Measurements from ENCODE around the gene SPOCK1. TPM values are rescaled to one million over a fixed set of nuclear protein-coding genes. Genes with fewer than 3 reads are reported as not detected.

The SPOCK1 gene
- total and polyA plus RNA-seq, 2 experiments from 2014 or later = 8.2 to 10.5 TPM

DNA sequence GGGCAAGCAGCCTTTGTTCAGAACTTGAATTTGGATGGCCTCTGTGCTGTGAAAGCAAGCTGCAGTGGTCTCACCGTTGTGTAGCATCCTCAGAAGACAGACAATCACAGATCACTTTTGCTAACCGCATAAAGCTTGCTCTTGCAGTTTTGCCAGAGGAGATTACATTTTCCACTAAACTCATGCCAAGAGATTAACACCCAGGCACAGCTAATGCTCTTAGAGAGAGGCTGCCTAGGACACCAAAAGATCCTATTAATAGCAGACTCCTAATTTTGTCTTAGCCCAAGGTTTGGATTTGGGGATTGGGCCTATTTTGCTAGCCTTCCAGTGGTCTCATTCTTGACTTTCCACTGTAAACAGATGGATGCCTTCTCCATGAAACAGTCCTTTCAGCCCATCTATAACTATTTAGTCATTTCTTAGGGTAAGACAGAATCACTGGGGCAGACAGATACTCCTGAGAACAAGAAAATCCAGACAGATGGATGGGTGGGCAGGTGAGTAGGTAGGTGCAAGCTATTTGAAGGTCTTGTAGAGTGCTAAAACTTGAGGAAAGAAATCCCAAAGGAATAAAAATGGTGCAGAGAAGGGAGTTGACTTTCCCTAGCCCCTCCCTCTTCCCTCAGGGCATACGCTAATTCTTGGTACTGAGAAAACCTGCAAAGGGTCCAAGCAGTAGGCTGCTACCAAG is 506.2 kb downstream of the SPOCK1 start:
- no peak for DNase-seq (ENCODE audit: low spot score)
- no peak overlapping the region for H3K27ac Mint-ChIP-seq
- H3K4me3 Mint-ChIP-seq = no peak overlapping the region

DNA sequence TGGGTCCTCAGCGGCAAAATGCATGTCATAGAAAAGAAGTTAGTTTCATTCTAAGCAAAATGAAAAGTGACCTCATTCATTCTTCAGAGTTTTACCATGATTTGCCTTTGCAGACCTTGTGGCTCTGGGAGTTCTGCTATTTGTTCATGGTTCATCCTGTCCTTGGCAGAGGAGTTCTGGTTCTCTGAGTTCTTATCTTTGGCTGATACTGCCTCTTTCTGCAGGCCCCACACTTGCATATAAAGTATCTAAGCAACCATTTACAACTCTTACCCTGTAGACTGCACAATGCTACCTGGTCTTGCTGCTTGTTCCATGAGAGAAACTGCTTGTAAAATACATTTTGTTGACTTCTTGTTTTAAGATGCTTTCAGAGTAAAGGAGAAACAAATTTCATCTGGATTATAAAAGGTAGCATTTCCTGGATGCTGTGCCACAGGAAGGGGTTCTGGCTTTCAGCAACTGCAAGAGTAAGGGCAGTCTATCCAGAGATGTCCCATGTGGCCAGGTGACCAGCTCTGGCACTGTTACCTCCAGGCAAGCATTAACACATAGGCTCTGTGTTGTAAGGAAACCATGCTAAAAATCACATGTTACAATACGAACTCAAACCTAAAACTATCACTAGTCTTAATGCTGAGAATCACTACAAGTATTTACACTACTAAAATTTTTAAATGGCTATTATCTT is 513.2 kb downstream of the SPOCK1 start:
- peaks cover 12% of the 10 kb centered on the region for H3K4me1 Mint-ChIP-seq
- no peak overlapping the region for H3K27ac Mint-ChIP-seq
- Histone ChIP-seq H3K4me2 (no peak overlapping the region), H2AFZ (no peak overlapping the region), H3F3A (replicated peaks; ENCODE audit: low read depth) (no peaks in the 10 kb centered on the region), H3K27ac (ENCODE audit: low read depth) (no peak overlapping the region), H4K20me1 (replicated peaks; ENCODE audit: insufficient read depth) (no peaks in the 10 kb centered on the region), H3K36me3 (ENCODE audit: insufficient read depth) (no peaks in the 10 kb centered on the region), H3K9me2 (ENCODE audit: insufficient read depth) (no peaks in the 10 kb centered on the region), H3K27me3 (ENCODE audit: insufficient read depth) (no peaks in the 10 kb centered on the region), H3K4me3 (no peak overlapping the region), H3K4me1 (ENCODE audit: insufficient read depth) (no peaks in the 10 kb centered on the region), H3K79me2 (replicated peaks; ENCODE audit: insufficient read depth) (no peaks in the 10 kb centered on the region)
- ATAC-seq (no peak), DNase-seq (ENCODE audit: low spot score) (no peak)
- H3K27me3 Mint-ChIP-seq (ENCODE audit: insufficient read depth, low read depth, poor library complexity) = no peaks in the 10 kb centered on the region
- H3K36me3 Mint-ChIP-seq (ENCODE audit: low read depth) = no peaks in the 10 kb centered on the region
- no peak overlapping the region for H3K4me3 Mint-ChIP-seq
- no peaks in the 10 kb centered on the region for H3K9me3 Mint-ChIP-seq
- TF ChIP-seq STAT1 (IDR thresholded peaks at IDR 0.05; ENCODE audit: unreplicated experiment) = no peak
- TF ChIP-seq POLR2AphosphoS5 (IDR thresholded peaks at IDR 0.05; ENCODE audit: low read depth) = no peak
- no peak for TF ChIP-seq EZH2 (IDR thresholded peaks at IDR 0.05; ENCODE audit: low read depth, unreplicated experiment)
- no peak for TF ChIP-seq EZH2phosphoT487 (IDR thresholded peaks at IDR 0.05; ENCODE audit: unreplicated experiment)
- TF ChIP-seq NANOG (IDR thresholded peaks at IDR 0.05; ENCODE audit: borderline replicate concordance) = no peak
- no peak for TF ChIP-seq ZNF114 (CRISPR knock-in tag; IDR thresholded peaks at IDR 0.05)
- TF ChIP-seq, protein P1, sequence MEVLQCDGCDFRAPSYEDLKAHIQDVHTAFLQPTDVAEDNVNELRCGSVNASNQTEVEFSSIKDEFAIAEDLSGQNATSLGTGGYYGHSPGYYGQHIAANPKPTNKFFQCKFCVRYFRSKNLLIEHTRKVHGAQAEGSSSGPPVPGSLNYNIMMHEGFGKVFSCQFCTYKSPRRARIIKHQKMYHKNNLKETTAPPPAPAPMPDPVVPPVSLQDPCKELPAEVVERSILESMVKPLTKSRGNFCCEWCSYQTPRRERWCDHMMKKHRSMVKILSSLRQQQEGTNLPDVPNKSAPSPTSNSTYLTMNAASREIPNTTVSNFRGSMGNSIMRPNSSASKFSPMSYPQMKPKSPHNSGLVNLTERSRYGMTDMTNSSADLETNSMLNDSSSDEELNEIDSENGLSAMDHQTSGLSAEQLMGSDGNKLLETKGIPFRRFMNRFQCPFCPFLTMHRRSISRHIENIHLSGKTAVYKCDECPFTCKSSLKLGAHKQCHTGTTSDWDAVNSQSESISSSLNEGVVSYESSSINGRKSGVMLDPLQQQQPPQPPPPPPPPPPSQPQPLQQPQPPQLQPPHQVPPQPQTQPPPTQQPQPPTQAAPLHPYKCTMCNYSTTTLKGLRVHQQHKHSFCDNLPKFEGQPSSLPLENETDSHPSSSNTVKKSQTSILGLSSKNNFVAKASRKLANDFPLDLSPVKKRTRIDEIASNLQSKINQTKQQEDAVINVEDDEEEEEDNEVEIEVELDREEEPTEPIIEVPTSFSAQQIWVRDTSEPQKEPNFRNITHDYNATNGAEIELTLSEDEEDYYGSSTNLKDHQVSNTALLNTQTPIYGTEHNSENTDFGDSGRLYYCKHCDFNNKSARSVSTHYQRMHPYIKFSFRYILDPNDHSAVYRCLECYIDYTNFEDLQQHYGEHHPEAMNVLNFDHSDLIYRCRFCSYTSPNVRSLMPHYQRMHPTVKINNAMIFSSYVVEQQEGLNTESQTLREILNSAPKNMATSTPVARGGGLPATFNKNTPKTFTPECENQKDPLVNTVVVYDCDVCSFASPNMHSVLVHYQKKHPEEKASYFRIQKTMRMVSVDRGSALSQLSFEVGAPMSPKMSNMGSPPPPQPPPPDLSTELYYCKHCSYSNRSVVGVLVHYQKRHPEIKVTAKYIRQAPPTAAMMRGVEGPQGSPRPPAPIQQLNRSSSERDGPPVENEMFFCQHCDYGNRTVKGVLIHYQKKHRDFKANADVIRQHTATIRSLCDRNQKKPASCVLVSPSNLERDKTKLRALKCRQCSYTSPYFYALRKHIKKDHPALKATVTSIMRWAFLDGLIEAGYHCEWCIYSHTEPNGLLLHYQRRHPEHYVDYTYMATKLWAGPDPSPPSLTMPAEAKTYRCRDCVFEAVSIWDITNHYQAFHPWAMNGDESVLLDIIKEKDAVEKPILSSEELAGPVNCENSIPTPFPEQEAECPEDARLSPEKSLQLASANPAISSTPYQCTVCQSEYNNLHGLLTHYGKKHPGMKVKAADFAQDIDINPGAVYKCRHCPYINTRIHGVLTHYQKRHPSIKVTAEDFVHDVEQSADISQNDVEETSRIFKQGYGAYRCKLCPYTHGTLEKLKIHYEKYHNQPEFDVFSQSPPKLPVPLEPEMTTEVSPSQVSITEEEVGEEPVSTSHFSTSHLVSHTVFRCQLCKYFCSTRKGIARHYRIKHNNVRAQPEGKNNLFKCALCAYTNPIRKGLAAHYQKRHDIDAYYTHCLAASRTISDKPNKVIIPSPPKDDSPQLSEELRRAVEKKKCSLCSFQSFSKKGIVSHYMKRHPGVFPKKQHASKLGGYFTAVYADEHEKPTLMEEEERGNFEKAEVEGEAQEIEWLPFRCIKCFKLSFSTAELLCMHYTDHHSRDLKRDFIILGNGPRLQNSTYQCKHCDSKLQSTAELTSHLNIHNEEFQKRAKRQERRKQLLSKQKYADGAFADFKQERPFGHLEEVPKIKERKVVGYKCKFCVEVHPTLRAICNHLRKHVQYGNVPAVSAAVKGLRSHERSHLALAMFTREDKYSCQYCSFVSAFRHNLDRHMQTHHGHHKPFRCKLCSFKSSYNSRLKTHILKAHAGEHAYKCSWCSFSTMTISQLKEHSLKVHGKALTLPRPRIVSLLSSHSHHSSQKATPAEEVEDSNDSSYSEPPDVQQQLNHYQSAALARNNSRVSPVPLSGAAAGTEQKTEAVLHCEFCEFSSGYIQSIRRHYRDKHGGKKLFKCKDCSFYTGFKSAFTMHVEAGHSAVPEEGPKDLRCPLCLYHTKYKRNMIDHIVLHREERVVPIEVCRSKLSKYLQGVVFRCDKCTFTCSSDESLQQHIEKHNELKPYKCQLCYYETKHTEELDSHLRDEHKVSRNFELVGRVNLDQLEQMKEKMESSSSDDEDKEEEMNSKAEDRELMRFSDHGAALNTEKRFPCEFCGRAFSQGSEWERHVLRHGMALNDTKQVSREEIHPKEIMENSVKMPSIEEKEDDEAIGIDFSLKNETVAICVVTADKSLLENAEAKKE (CRISPR knock-in tag; IDR thresholded peaks at IDR 0.05) = no peak
- no peak for TF ChIP-seq ZNF331 (CRISPR knock-in tag; IDR thresholded peaks at IDR 0.05; ENCODE audit: low read depth)
- TF ChIP-seq JUNB (IDR thresholded peaks at IDR 0.05; ENCODE audit: unreplicated experiment) = no peak
- TF ChIP-seq, protein P2, sequence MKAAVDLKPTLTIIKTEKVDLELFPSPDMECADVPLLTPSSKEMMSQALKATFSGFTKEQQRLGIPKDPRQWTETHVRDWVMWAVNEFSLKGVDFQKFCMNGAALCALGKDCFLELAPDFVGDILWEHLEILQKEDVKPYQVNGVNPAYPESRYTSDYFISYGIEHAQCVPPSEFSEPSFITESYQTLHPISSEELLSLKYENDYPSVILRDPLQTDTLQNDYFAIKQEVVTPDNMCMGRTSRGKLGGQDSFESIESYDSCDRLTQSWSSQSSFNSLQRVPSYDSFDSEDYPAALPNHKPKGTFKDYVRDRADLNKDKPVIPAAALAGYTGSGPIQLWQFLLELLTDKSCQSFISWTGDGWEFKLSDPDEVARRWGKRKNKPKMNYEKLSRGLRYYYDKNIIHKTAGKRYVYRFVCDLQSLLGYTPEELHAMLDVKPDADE (IDR thresholded peaks at IDR 0.05) = no peak

More for the DNA sequence above, 506.2 kb downstream of the SPOCK1 start:
- H3K27me3 ChIP-seq (ENCODE audit: insufficient read depth) = no peaks in the 10 kb centered on the region
- H2AFZ ChIP-seq = no peak overlapping the region
- no peak for ATAC-seq
- Mint-ChIP-seq H3K4me1 (peaks cover 2% of the 10 kb centered on the region; the same call in 2 of the 3 replicates), H3K27me3 (ENCODE audit: insufficient read depth, low read depth, poor library complexity) (no peaks in the 10 kb centered on the region), H3K9me3 (no peaks in the 10 kb centered on the region), H3K36me3 (ENCODE audit: low read depth) (no peaks in the 10 kb centered on the region)
- H3K36me3 ChIP-seq (ENCODE audit: insufficient read depth) = no peaks in the 10 kb centered on the region
- no peak overlapping the region for H3K4me3 ChIP-seq
- H3K4me1 ChIP-seq (ENCODE audit: insufficient read depth) = no peaks in the 10 kb centered on the region
- 0 out of 2 replicates have a peak, but pooled peaks cover 7% of the 10 kb centered on the region for H3K9me2 ChIP-seq (ENCODE audit: insufficient read depth)
- H4K20me1 ChIP-seq (replicated peaks; ENCODE audit: insufficient read depth) = no peaks in the 10 kb centered on the region
- H3K4me2 ChIP-seq = no peak overlapping the region
- no peaks in the 10 kb centered on the region for H3F3A ChIP-seq (replicated peaks; ENCODE audit: low read depth)
- no peaks in the 10 kb centered on the region for H3K79me2 ChIP-seq (replicated peaks; ENCODE audit: insufficient read depth)
- TF ChIP-seq STAT1 (IDR thresholded peaks at IDR 0.05; ENCODE audit: unreplicated experiment) (no peak), JUNB (IDR thresholded peaks at IDR 0.05; ENCODE audit: unreplicated experiment) (no peak), ZNF331 (CRISPR knock-in tag; IDR thresholded peaks at IDR 0.05; ENCODE audit: low read depth) (no peak)
- H3K27ac ChIP-seq (ENCODE audit: low read depth) = no peak overlapping the region

Data from GM23338 (cell line).